HFFc6 (cell line): ENCODE data around the gene LSS. TPM values are rescaled to one million over a fixed set of nuclear protein-coding genes. Genes with fewer than 3 reads are reported as not detected.

Experiments used
- DNase-seq: peaks from one replicate; pipeline ENCODE4 v3.0.0-alpha.2; 2018
- H3K27ac Mint-ChIP-seq: 2 replicates; pipeline ENCODE4 v1.8.0; 2020; ENCODE audit warnings: mild to moderate bottlenecking, mixed read lengths
- H3K27me3 Mint-ChIP-seq: 2 replicates; pipeline ENCODE4 v1.8.0; 2021; ENCODE audit warnings: mild to moderate bottlenecking, moderate library complexity, mixed read lengths; ENCODE audit not compliant: insufficient read depth
- H3K36me3 Mint-ChIP-seq: 2 replicates; pipeline ENCODE4 v1.8.0; 2021; ENCODE audit warnings: low read depth, mixed read lengths
- H3K4me1 Mint-ChIP-seq: 2 replicates; pipeline ENCODE4 v1.8.0; 2020; ENCODE audit warnings: low read depth, mixed read lengths
- H3K4me3 Mint-ChIP-seq: 2 replicates; pipeline ENCODE4 v1.8.0; 2020; ENCODE audit warnings: mild to moderate bottlenecking, moderate library complexity, mixed read lengths
- H3K9me3 Mint-ChIP-seq: 2 replicates; pipeline ENCODE4 v1.8.0; 2020; ENCODE audit warnings: mild to moderate bottlenecking, mixed read lengths
- CTCF ChIP-seq: fragments of 200-600 bp; sonication (generic); IDR thresholded peaks from 2 replicates; pipeline ENCODE4 v1.5.0; 2021; ENCODE audit warnings: antibody characterized with exemption, mild to moderate bottlenecking
- total RNA-seq, 6 experiments: library from RNA; stranded (reverse); fragmentation: NEBNext Ultra II Directional; extraction: Animal tissue kit (Norgen Biotek cat#: 25700); gene quantifications; 2 replicates in 1 of 6; 3 replicates in 5 of 6; pipeline ENCODE4 v1.2.3, GENCODE V29; 2021

The LSS gene
- total RNA-seq, 6 experiments from 2014 or later: 47.9 to 61.3 (median 50.6) TPM

- no peaks in the 10 kb centered on the region for H3K9me3 Mint-ChIP-seq
- no peak overlapping the region for H3K27ac Mint-ChIP-seq
Observed at GRCh38 chr21:46160657-46160906, 68.0 kb downstream of the LSS start.

GRCh38 chr21:46159841-46160656 lies 68.5 kb downstream of the LSS start:
- no peak overlapping the region for H3K4me3 Mint-ChIP-seq
- no peaks in the 10 kb centered on the region for H3K36me3 Mint-ChIP-seq
- no peaks in the 10 kb centered on the region for H3K4me1 Mint-ChIP-seq
- H3K9me3 Mint-ChIP-seq: no peaks in the 10 kb centered on the region
- H3K27ac Mint-ChIP-seq: no peak overlapping the region
- TF ChIP-seq CTCF: no peak
- DNase-seq: no peak
- peaks cover 6% of the 10 kb centered on the region for H3K27me3 Mint-ChIP-seq

More at GRCh38 chr21:46160657-46160906, 68.0 kb downstream of the LSS start:
- no peaks in the 10 kb centered on the region for H3K4me1 Mint-ChIP-seq
- peaks cover 6% of the 10 kb centered on the region for H3K27me3 Mint-ChIP-seq
- no peaks in the 10 kb centered on the region for H3K36me3 Mint-ChIP-seq
- TF ChIP-seq CTCF: no peak
- no peak overlapping the region for H3K4me3 Mint-ChIP-seq
- DNase-seq: no peak

GRCh38 chr21:46159390-46159789 lies 69.2 kb downstream of the LSS start:
- H3K27ac Mint-ChIP-seq: no peak overlapping the region
- H3K9me3 Mint-ChIP-seq: no peaks in the 10 kb centered on the region
- DNase-seq: no peak
- H3K4me3 Mint-ChIP-seq: no peak overlapping the region
- no peaks in the 10 kb centered on the region for H3K36me3 Mint-ChIP-seq
- no peak for TF ChIP-seq CTCF
- peaks cover 6% of the 10 kb centered on the region for H3K27me3 Mint-ChIP-seq
- no peaks in the 10 kb centered on the region for H3K4me1 Mint-ChIP-seq

GRCh38 chr21:46158666-46159300 lies 69.8 kb downstream of the LSS start:
- H3K27ac Mint-ChIP-seq: no peak overlapping the region
- H3K9me3 Mint-ChIP-seq: no peaks in the 10 kb centered on the region
- no peaks in the 10 kb centered on the region for H3K36me3 Mint-ChIP-seq
- no peaks in the 10 kb centered on the region for H3K4me1 Mint-ChIP-seq
- H3K27me3 Mint-ChIP-seq: peaks cover 6% of the 10 kb centered on the region
- H3K4me3 Mint-ChIP-seq: no peak overlapping the region
- no peak for TF ChIP-seq CTCF
- DNase-seq: no peak

- TF ChIP-seq CTCF: no peak
- Mint-ChIP-seq H3K36me3 (no peaks in the 10 kb centered on the region), H3K4me1 (no peaks in the 10 kb centered on the region), H3K27ac (no peak overlapping the region), H3K9me3 (no peaks in the 10 kb centered on the region), H3K4me3 (no peak overlapping the region), H3K27me3 (peaks cover 6% of the 10 kb centered on the region)
- no peak for DNase-seq
Observed at GRCh38 chr21:46157987-46158451, 70.6 kb downstream of the LSS start.
